GM10847 (cell line): ENCODE measurements around the gene AMIGO2.

ENCODE experiments used
- POLR2A ChIP-seq: IDR thresholded peaks from 2 replicates; pipeline ENCODE4 v1.6.1; 2011; ENCODE audit not compliant: insufficient read length; ENCODE audit errors: extremely low read depth

AMIGO2 gene

GRCh38 chr12:47102845-47103651 lies 23.3 kb upstream of the AMIGO2 start:
- no peak for TF ChIP-seq POLR2A

GRCh38 chr12:47102406-47102805 lies 22.6 kb upstream of the AMIGO2 start:
- TF ChIP-seq POLR2A, result no peak

- no peak for TF ChIP-seq POLR2A
Observed at GRCh38 chr12:47100160-47100559, 20.4 kb upstream of the AMIGO2 start.

- no peak for TF ChIP-seq POLR2A
Observed at GRCh38 chr12:47099610-47100009, 19.9 kb upstream of the AMIGO2 start.

GRCh38 chr12:47098099-47098498 lies 18.3 kb upstream of the AMIGO2 start:
- TF ChIP-seq POLR2A, result no peak

GRCh38 chr12:47097276-47097896 lies 17.6 kb upstream of the AMIGO2 start:
- no peak for TF ChIP-seq POLR2A

- no peak for TF ChIP-seq POLR2A
Observed at GRCh38 chr12:47095446-47096236, 15.9 kb upstream of the AMIGO2 start.

- no peak for TF ChIP-seq POLR2A
Observed at GRCh38 chr12:47094804-47095203, 15.0 kb upstream of the AMIGO2 start.

- TF ChIP-seq POLR2A, result no peak
Observed at GRCh38 chr12:47091009-47091408, 11.2 kb upstream of the AMIGO2 start.

GRCh38 chr12:47088021-47088944 lies 8.5 kb upstream of the AMIGO2 start:
- no peak for TF ChIP-seq POLR2A

GRCh38 chr12:47087088-47087688 lies 7.4 kb upstream of the AMIGO2 start:
- TF ChIP-seq POLR2A, result no peak

- no peak for TF ChIP-seq POLR2A
Observed at GRCh38 chr12:47085815-47086252, 6.1 kb upstream of the AMIGO2 start.

- TF ChIP-seq POLR2A, result no peak
Observed at GRCh38 chr12:47084172-47084571, 4.4 kb upstream of the AMIGO2 start.
